ENCODE measurements around the gene ANKMY1. TPM values are rescaled to one million over a fixed set of nuclear protein-coding genes. Genes with fewer than 3 reads are reported as not detected.

ANKMY1 gene
- total RNA-seq, 1 donor from 2014 or later = 7.2 TPM

DNA sequence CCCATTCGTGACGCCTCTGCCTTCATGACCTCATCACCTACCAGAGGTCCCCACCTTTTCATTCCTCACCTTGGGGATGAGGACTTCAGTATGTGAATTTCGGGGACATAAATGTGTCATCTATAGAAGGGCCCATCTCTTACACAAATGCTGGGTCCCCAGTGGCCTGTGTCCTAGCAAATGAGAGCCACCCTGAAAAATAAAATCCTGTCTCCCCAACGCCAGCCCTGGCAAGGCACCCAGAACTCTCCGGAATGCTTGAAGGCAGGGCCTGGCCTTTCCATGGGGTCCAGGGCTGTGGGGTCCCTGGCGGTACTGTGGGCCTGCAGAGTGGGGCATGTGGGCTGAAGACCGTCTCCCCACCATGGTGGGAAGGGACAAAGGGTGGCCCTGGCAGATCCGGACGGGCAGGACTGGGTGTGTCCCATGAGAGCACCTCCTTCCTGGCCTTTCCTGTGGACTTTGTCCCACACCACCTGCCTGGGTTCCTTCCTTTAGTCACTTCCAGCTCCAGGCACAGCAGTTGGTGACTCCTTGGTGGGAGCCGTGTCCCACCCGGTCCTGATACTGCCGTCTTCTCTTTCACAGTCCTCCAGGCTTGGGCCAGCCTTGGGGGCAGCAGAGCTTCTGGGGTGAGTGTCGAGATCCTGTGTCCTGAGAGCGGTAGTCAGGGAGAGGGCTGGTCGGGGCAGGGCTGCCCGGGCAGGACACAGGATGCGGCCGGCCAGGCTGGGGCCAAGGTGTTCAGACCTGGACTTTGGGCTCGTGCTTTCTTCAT is 47.3 kb upstream of the ANKMY1 start:
- Histone ChIP-seq H3K79me2 (ENCODE audit: insufficient read depth, low read length) (no peaks in the 10 kb centered on the region), H3K36me3 (ENCODE audit: insufficient read depth, low read length) (no peaks in the 10 kb centered on the region), H3K4me1 (ENCODE audit: insufficient read depth, low read length) (no peaks in the 10 kb centered on the region), H3K9me3 (ENCODE audit: insufficient read depth, low read depth, low read length) (no peaks in the 10 kb centered on the region), H3K4me2 (ENCODE audit: low read length) (no peak overlapping the region), H3K27me3 (ENCODE audit: insufficient read depth, low read length) (no peaks in the 10 kb centered on the region), H3K27ac (ENCODE audit: low read depth, low read length) (no peak overlapping the region), H3K9ac (ENCODE audit: low read length) (no peak overlapping the region), H2AFZ (ENCODE audit: low read depth, low read length) (no peak overlapping the region), H4K20me1 (ENCODE audit: insufficient read depth, low read length) (no peaks in the 10 kb centered on the region), H3K4me3 (ENCODE audit: insufficient read depth, low read depth, low read length) (no peak overlapping the region)
- peaks cover 5% of the 10 kb centered on the region for H3K36me3 Mint-ChIP-seq (ENCODE audit: low read depth, unreplicated experiment)
- no peak overlapping the region for H3K27ac Mint-ChIP-seq (ENCODE audit: unreplicated experiment)
- DNase-seq (ENCODE audit: low read depth) (no peak), FAIRE-seq (no peak)
- TF ChIP-seq, protein P1, sequence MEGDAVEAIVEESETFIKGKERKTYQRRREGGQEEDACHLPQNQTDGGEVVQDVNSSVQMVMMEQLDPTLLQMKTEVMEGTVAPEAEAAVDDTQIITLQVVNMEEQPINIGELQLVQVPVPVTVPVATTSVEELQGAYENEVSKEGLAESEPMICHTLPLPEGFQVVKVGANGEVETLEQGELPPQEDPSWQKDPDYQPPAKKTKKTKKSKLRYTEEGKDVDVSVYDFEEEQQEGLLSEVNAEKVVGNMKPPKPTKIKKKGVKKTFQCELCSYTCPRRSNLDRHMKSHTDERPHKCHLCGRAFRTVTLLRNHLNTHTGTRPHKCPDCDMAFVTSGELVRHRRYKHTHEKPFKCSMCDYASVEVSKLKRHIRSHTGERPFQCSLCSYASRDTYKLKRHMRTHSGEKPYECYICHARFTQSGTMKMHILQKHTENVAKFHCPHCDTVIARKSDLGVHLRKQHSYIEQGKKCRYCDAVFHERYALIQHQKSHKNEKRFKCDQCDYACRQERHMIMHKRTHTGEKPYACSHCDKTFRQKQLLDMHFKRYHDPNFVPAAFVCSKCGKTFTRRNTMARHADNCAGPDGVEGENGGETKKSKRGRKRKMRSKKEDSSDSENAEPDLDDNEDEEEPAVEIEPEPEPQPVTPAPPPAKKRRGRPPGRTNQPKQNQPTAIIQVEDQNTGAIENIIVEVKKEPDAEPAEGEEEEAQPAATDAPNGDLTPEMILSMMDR (IDR thresholded peaks at IDR 0.05; ENCODE audit: insufficient read depth, low read depth, low read length) = no peak
- TF ChIP-seq EZH2 (IDR thresholded peaks at IDR 0.05; ENCODE audit: insufficient read depth, low read length) = no peak
- peaks cover 4% of the 10 kb centered on the region for H3K27me3 Mint-ChIP-seq (ENCODE audit: low read depth, unreplicated experiment)
- H3K9me3 Mint-ChIP-seq (ENCODE audit: unreplicated experiment) = no peaks in the 10 kb centered on the region
- no peaks in the 10 kb centered on the region for H3K4me1 Mint-ChIP-seq (ENCODE audit: low read depth, unreplicated experiment)
- H3K4me3 Mint-ChIP-seq (ENCODE audit: unreplicated experiment) = no peak overlapping the region

- no peak overlapping the region for H3K27ac ChIP-seq (ENCODE audit: low read depth, low read length)
- no peaks in the 10 kb centered on the region for H3K36me3 ChIP-seq (ENCODE audit: insufficient read depth, low read length)
- Mint-ChIP-seq H3K4me3 (ENCODE audit: unreplicated experiment) (no peak overlapping the region), H3K9me3 (ENCODE audit: unreplicated experiment) (no peaks in the 10 kb centered on the region), H3K27me3 (ENCODE audit: low read depth, unreplicated experiment) (peaks cover 4% of the 10 kb centered on the region), H3K4me1 (ENCODE audit: low read depth, unreplicated experiment) (no peaks in the 10 kb centered on the region), H3K27ac (ENCODE audit: unreplicated experiment) (no peak overlapping the region), H3K36me3 (ENCODE audit: low read depth, unreplicated experiment) (peaks cover 8% of the 10 kb centered on the region)
- H3K79me2 ChIP-seq (ENCODE audit: insufficient read depth, low read length) = no peaks in the 10 kb centered on the region
- FAIRE-seq = no peak
- no peaks in the 10 kb centered on the region for H3K4me1 ChIP-seq (ENCODE audit: insufficient read depth, low read length)
- no peak overlapping the region for H3K4me3 ChIP-seq (ENCODE audit: insufficient read depth, low read depth, low read length)
- no peak overlapping the region for H3K9ac ChIP-seq (ENCODE audit: low read length)
- H3K27me3 ChIP-seq (ENCODE audit: insufficient read depth, low read length) = no peaks in the 10 kb centered on the region
- no peak for DNase-seq (ENCODE audit: low read depth)
- no peak overlapping the region for H3K4me2 ChIP-seq (ENCODE audit: low read length)
- H4K20me1 ChIP-seq (ENCODE audit: insufficient read depth, low read length) = no peaks in the 10 kb centered on the region
- no peaks in the 10 kb centered on the region for H3K9me3 ChIP-seq (ENCODE audit: insufficient read depth, low read depth, low read length)
- TF ChIP-seq EZH2 (IDR thresholded peaks at IDR 0.05; ENCODE audit: insufficient read depth, low read length) = no peak
- TF ChIP-seq, protein P1 (IDR thresholded peaks at IDR 0.05; ENCODE audit: insufficient read depth, low read depth, low read length) = peak; percentile 47
- H2AFZ ChIP-seq (ENCODE audit: low read depth, low read length) = no peak overlapping the region
Observed at GRCh38 chr2:240604291-240604938, 46.6 kb upstream of the ANKMY1 start.

DNA sequence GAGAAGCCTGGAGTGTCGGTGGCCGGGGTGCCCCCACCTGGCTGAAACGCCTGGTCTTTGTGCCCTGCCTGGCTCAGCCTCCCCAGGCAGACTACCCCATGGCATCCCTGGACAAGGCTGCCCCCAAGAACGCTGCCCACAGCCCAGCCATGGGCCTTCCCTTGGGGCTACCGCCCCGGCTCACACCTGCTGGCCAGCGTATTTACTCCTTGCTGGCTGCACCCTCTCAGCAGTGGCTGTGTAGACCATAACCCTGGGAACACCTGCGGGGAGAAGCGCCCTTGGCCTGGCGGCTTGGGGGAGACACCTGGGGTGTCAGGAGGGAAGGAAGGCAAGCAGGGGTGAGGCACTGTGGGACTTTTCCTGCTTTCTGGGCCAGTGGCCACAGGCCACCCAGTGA is 46.1 kb upstream of the ANKMY1 start:
- peaks cover 4% of the 10 kb centered on the region for H3K27me3 Mint-ChIP-seq (ENCODE audit: low read depth, unreplicated experiment)
- Histone ChIP-seq H3K4me2 (ENCODE audit: low read length) (no peak overlapping the region), H3K4me3 (ENCODE audit: insufficient read depth, low read depth, low read length) (no peak overlapping the region), H4K20me1 (ENCODE audit: insufficient read depth, low read length) (no peaks in the 10 kb centered on the region), H3K9me3 (ENCODE audit: insufficient read depth, low read depth, low read length) (no peaks in the 10 kb centered on the region), H3K79me2 (ENCODE audit: insufficient read depth, low read length) (no peaks in the 10 kb centered on the region), H3K27ac (ENCODE audit: low read depth, low read length) (no peak overlapping the region), H2AFZ (ENCODE audit: low read depth, low read length) (no peak overlapping the region), H3K36me3 (ENCODE audit: insufficient read depth, low read length) (no peaks in the 10 kb centered on the region), H3K4me1 (ENCODE audit: insufficient read depth, low read length) (no peaks in the 10 kb centered on the region), H3K9ac (ENCODE audit: low read length) (no peak overlapping the region), H3K27me3 (ENCODE audit: insufficient read depth, low read length) (no peaks in the 10 kb centered on the region)
- no peak for TF ChIP-seq EZH2 (IDR thresholded peaks at IDR 0.05; ENCODE audit: insufficient read depth, low read length)
- TF ChIP-seq, protein P1 (IDR thresholded peaks at IDR 0.05; ENCODE audit: insufficient read depth, low read depth, low read length) = no peak
- H3K4me3 Mint-ChIP-seq (ENCODE audit: unreplicated experiment) = no peak overlapping the region
- H3K9me3 Mint-ChIP-seq (ENCODE audit: unreplicated experiment) = no peaks in the 10 kb centered on the region
- DNase-seq (ENCODE audit: low read depth) = no peak
- no peaks in the 10 kb centered on the region for H3K4me1 Mint-ChIP-seq (ENCODE audit: low read depth, unreplicated experiment)
- FAIRE-seq = no peak
- H3K36me3 Mint-ChIP-seq (ENCODE audit: low read depth, unreplicated experiment) = peaks cover 10% of the 10 kb centered on the region
- no peak overlapping the region for H3K27ac Mint-ChIP-seq (ENCODE audit: unreplicated experiment)

Data from astrocyte (in vitro differentiated cells and primary cell).